ENCODE measurements around the gene DOCK1.

GRCh38 chr10:127210936-127211466 lies 305.8 kb downstream of the DOCK1 start:
- no peak for TF ChIP-seq CTCF (IDR thresholded peaks at IDR 0.05)
- TF ChIP-seq POLR2AphosphoS5 (IDR thresholded peaks at IDR 0.05) = no peak
- TF ChIP-seq POLR2A (IDR thresholded peaks at IDR 0.05) = no peak
- no peak for TF ChIP-seq EP300 (IDR thresholded peaks at IDR 0.05)
